ENCODE measurements around the gene ZPLD1.

The ZPLD1 gene

DNA sequence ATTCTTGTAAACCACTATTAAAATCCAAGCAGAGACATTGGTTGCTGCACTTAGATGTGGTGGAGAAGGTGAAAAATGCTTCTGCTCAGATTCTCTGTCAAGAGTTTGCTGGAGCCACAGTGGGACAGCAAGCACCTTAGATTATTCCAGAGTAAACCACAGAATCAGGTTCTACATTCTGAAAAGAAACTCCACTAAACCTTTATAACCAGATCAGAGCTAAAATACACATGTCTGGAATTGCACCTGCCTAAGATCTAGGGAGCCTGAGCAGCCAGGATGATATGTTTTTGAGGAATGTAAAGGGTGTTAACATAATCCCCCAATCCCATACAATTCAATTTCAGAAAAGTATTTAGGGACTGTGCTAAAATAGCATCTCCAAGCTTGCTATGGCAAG, at the start of gene ZPLD1:
TSS of gene ZPLD1 (plus strand) at position 301 of the 400 bp plus-strand sequence. CDS start 3,473 bp downstream, outside the sequence.
- DNase-seq (ENCODE audit: low spot score), result no peak

GRCh38 chr3:102390171-102390864, 44.5 kb upstream of the ZPLD1 start:
- DNase-seq (ENCODE audit: low spot score), result no peak

GRCh38 chr3:102390916-102391315, 43.9 kb upstream of the ZPLD1 start:
- DNase-seq (ENCODE audit: low spot score), result no peak

DNA sequence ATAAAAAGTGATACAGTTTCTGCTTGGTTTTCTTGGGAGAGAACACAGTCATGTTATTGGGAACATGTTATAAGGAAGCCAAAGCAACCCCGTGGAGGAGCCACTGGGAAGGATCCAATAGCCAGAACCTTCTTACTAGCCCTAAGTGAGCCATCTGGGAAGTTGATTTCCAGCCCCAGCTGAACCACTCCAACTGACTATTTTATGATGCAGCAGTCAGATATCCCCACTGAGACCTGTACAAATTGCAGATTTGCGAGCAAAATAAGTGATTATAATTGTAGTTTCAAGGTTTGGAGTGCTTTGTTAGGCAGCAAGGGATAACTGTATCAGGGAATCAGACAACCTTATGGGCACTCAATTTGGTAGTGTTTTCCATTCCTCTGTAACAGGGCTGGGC, 43.3 kb upstream of the ZPLD1 start:
- no peak for DNase-seq (ENCODE audit: low spot score)

- DNase-seq (ENCODE audit: low spot score), result no peak
Observed at GRCh38 chr3:102394517-102394916, 40.3 kb upstream of the ZPLD1 start.

DNA sequence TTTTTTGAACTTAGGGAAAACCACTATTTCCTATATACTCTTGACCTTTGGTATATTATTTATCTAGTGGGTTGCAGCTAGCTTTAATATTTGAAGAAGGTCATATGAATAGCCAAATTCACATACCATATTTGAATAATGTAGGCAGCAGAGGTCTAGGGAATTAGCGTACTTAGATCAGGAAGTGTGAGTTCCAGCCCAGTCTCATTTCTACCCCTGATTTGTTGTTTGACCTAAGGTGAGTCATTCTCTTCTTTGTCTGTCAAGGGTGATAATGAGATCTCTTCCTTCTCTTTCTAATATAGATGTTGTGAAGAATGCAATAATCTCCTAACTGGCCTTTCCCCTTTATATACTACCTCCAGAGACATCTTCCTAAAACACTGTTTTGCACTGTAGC, 36.6 kb upstream of the ZPLD1 start:
- DNase-seq (ENCODE audit: low spot score), result no peak

DNA sequence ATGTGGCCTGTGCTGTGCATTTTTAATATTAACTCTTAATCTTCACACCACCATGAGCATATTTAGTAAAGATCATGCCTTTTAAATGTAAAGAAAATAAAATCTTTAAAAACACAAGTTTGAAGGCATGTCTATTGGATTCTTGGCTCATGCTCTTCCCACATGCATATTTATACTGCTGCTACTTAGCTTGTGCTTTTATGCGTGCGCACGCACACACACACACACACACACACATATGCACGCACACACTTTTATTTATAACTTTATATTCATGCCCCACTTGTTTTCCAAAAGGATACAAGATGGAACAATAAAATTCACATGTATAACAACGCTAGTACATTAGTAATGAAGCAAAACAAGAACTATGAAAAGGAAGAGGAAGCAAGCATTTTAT, 36.1 kb upstream of the ZPLD1 start:
- no peak for DNase-seq (ENCODE audit: low spot score)

- no peak for DNase-seq (ENCODE audit: low spot score)
Observed at GRCh38 chr3:102400142-102400541, 34.7 kb upstream of the ZPLD1 start.

GRCh38 chr3:102400766-102401165, 34.0 kb upstream of the ZPLD1 start:
- DNase-seq (ENCODE audit: low spot score), result peak; percentile 69

- no peak for DNase-seq (ENCODE audit: low spot score)
Observed at GRCh38 chr3:102410616-102411015, 24.2 kb upstream of the ZPLD1 start.

- DNase-seq (ENCODE audit: low spot score), result peak; percentile 2
Observed at GRCh38 chr3:102415553-102415952, 19.3 kb upstream of the ZPLD1 start.

DNA sequence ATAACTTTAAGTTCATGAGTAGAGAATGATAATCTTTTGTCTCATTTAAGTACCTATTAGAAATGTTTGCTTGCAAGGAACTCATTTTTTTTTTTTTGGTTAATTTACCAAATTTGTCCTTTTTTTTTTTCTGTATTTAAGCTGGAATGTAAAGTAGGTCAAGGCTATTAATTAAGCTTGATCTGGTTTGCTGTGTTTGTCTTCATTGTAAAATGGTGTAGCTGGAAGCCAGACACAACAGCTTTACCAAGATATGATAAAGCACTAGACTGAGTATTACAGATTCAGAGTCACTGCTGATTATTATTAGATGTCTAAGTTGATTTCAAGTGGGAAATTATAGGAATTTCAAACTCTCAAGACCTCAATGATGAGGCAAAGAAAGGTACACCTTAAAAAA, 15.0 kb upstream of the ZPLD1 start:
- DNase-seq (ENCODE audit: low spot score), result no peak

DNA sequence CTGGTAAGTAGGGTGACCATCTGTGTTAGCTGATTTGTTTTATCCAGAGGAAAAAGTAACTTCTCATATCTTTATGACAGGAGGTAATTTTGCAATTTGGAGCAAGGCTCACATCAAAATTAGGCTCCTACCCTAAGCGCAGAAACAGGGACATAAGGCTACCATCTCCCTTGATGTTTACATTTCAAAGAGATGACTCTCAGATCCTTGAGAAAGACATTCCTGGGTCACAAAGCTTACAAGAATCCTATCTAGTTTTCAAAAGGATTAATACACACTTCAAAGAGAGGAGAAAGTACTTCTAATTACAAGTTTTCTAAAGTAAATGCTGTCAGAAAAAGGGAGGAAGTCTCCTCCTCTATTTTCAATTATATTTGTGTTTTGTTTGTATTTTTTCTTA, 7.0 kb downstream of the ZPLD1 start:
- DNase-seq (ENCODE audit: low spot score), result no peak

- DNase-seq (ENCODE audit: low spot score), result no peak
Observed at GRCh38 chr3:102443021-102443420, 8.2 kb downstream of the ZPLD1 start.

GRCh38 chr3:102444101-102444500, 9.3 kb downstream of the ZPLD1 start:
- no peak for DNase-seq (ENCODE audit: low spot score)

GRCh38 chr3:102447272-102447671, 12.5 kb downstream of the ZPLD1 start:
- no peak for DNase-seq (ENCODE audit: low spot score)

GRCh38 chr3:102449341-102449740, 14.5 kb downstream of the ZPLD1 start:
- DNase-seq (ENCODE audit: low spot score), result peak; percentile 44

DNA sequence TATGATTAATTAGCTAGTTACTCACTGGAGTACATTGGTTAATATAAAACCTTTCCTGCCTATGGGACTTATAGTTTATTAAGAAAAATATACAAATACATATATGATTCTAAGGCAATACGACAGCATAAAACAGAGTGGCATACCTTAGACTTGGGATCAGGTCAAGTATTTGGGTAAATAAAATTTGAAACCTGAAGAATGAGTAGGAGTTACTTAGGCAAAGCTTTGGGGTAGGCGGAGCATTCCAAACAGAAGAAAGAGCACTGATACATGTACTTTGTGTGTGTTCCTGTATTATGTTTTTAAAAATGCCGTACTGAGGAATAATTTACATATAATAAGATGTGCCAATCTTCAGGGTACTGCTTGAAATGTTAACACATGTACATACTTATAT, 15.1 kb downstream of the ZPLD1 start:
- no peak for DNase-seq (ENCODE audit: low spot score)

DNA sequence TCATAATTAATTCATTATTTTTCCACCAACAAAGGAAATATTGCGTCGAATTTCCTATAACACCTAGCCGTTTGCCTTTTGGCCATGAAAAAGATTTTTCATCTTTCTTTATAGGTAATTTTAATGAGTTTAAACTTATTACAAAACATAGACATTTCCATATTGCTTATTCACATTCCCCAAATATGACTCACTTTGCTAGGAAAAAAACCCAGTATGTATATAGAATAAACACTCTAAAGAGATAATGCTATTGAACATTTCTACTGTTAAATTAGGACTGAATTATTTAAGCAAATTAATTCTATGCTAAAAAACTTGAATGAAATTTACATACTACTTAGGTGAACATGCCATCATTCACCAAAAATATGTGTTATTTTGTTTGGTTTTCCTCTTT, 16.2 kb downstream of the ZPLD1 start:
- no peak for DNase-seq (ENCODE audit: low spot score)

- DNase-seq (ENCODE audit: low spot score), result no peak
Observed at GRCh38 chr3:102451543-102451942, 16.7 kb downstream of the ZPLD1 start.

GRCh38 chr3:102454181-102454580, 19.4 kb downstream of the ZPLD1 start:
- no peak for DNase-seq (ENCODE audit: low spot score)

DNA sequence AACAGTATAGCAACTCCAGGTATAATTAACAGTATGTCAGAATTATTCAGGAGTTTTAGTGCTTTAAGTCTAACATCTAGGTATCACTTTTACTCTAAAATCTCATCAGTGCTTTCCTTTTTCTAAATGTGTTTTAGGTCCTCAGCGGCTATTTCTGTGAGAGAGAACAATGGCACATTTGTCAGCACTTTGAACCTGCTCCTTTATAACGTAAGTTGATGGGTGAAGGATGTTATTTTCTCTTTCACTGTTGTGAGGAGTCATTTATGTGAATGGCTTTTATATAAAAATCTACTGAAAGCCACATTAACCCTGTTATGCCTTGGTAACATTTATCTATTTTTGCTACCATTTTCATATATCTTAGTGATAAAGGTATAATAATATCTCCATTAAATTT, 22.8 kb downstream of the ZPLD1 start:
- no peak for DNase-seq (ENCODE audit: low spot score)

DNA sequence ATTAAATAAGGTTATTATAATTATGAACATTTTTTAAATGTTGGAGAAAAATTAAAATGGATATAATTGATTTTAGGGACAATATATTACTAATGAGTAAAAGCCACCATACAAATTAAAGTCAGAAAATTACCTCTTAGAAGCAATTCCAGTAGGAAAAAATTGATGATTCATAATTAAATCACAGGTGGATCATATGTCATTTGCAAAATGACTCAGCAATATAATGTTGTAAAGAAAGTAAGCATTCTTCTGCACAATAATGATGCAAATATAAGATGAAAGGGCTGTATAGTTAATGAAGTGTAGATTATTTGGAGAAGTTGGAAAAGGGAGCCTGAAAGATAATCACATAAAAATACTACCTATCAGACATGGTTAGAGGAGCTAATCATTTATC, 25.8 kb downstream of the ZPLD1 start:
- peak; percentile 68 for DNase-seq (ENCODE audit: low spot score)

DNA sequence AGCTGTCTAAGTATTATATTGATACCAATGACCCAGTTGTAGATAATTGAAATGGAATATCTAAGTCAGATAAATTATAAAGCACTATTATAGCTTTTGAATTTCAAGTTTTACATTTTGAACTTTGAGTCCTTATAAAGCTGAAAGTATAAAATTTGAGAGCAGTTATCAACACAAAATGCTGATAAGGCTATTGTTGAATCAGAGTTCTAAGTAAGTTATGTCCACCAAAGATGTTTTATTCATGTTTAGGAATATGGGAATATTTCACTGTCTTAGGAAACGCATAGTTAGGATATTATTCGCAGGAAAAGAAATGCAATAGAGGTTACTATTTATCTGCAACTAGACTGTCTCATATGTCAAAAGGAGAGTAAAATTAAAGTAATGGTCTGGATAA, 29.4 kb downstream of the ZPLD1 start:
- DNase-seq (ENCODE audit: low spot score), result no peak

GRCh38 chr3:102466001-102466400, 31.2 kb downstream of the ZPLD1 start:
- DNase-seq (ENCODE audit: low spot score), result peak; percentile 11

Data from RKO (cell line).